ENCODE data around the gene NOP56.

- TF ChIP-seq, protein P1, sequence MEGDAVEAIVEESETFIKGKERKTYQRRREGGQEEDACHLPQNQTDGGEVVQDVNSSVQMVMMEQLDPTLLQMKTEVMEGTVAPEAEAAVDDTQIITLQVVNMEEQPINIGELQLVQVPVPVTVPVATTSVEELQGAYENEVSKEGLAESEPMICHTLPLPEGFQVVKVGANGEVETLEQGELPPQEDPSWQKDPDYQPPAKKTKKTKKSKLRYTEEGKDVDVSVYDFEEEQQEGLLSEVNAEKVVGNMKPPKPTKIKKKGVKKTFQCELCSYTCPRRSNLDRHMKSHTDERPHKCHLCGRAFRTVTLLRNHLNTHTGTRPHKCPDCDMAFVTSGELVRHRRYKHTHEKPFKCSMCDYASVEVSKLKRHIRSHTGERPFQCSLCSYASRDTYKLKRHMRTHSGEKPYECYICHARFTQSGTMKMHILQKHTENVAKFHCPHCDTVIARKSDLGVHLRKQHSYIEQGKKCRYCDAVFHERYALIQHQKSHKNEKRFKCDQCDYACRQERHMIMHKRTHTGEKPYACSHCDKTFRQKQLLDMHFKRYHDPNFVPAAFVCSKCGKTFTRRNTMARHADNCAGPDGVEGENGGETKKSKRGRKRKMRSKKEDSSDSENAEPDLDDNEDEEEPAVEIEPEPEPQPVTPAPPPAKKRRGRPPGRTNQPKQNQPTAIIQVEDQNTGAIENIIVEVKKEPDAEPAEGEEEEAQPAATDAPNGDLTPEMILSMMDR (conservative IDR thresholded peaks at IDR 0.05; ENCODE audit: low read depth, low read length) = no peak
- no peak for TF ChIP-seq ELK1 (IDR thresholded peaks at IDR 0.05; ENCODE audit: borderline replicate concordance, low read depth, low read length)
- TF ChIP-seq RFX5 (IDR thresholded peaks at IDR 0.05; ENCODE audit: low read depth, low read length) = no peak
- TF ChIP-seq BHLHE40 (IDR thresholded peaks at IDR 0.05; ENCODE audit: low read depth, low read length) = no peak
- TF ChIP-seq RAD21 (IDR thresholded peaks at IDR 0.05; ENCODE audit: low read length) = no peak
- no peak for TF ChIP-seq MXI1 (IDR thresholded peaks at IDR 0.05; ENCODE audit: borderline replicate concordance, low read depth, low read length)
- no peak for TF ChIP-seq CEBPB (IDR thresholded peaks at IDR 0.05; ENCODE audit: low read depth, low read length)
- no peak for TF ChIP-seq RCOR1 (IDR thresholded peaks at IDR 0.05; ENCODE audit: insufficient replicate concordance, low read length)
- TF ChIP-seq USF2 (IDR thresholded peaks at IDR 0.05; ENCODE audit: low read depth, low read length) = no peak
- no peak for TF ChIP-seq SMC3 (IDR thresholded peaks at IDR 0.05; ENCODE audit: low read depth, low read length)
- TF ChIP-seq POLR2A (IDR thresholded peaks at IDR 0.05; ENCODE audit: low read depth, low read length) = no peak
Observed at GRCh38 chr20:2618815-2619214, 33.6 kb upstream of the NOP56 start.
